NCI-H2227 (cell line): Measurements from ENCODE around the gene FKBP10.
"Not testable (repeated sequence)": the region's sequence is repeated elsewhere in the genome, so short reads cannot be mapped to it uniquely, and the experiment has no call there.

Experiments used
- DNase-seq: peaks from one replicate; lab custom pipeline; 2025; ENCODE audit not compliant: unreplicated experiment; lab: John Stamatoyannopoulos, UW

The FKBP10 gene

GRCh38 chr17:41837761-41838538 is 25.1 kb downstream of the FKBP10 start, which contains the start of gene KLHL10:
KLHL10 (plus strand) TSS chr17:41837825; CDS start chr17:41837933, 108 bp downstream.
- DNase-seq = no peak

DNA sequence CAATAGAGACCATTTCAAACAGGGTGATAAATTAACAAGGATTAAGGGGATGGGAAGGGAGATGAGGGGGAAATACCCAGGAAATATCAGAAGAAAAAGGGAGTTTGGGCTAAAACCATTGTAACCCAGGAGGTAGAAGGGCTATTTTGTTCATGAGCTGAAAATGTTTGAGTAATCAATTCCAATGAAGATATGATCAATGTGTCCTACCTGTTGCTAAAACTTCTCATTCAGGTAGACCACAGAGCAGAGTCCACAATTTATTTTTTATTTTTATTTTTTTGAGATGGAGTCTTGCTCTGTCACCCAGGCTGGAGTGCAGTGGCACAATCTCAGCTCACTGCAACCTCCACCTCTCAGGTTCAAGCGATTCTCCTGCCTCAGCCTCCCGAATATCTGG is 26.6 kb downstream of the FKBP10 start:
- not testable (repeated sequence) for DNase-seq

DNA sequence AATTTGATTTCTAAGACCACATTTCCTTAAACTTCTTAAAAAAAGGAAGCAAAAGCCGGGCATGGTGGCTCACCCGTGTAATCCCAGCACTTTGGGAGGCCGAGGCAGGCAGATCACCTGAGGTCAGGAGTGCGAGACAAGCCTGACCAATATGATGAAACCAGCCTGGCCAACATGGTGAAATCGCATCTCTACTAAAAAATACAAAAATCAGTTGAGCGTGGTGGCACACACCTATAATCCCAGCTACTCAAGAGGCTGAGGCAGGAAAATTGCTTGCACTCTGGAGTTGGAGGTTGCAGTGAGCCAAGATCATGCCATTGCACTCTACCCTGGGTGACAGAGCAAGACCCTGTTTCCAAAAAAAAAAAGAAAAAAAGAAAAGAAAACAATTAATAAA is 28.0 kb downstream of the FKBP10 start:
- not testable (repeated sequence) for DNase-seq

- DNase-seq = no peak
Measured at GRCh38 chr17:41844971-41845370, 32.2 kb downstream of the FKBP10 start.

- DNase-seq = no peak
Measured at GRCh38 chr17:41848788-41849187, 36.0 kb downstream of the FKBP10 start.

- DNase-seq = no peak
Measured at GRCh38 chr17:41849251-41849990, 36.6 kb downstream of the FKBP10 start.

DNA sequence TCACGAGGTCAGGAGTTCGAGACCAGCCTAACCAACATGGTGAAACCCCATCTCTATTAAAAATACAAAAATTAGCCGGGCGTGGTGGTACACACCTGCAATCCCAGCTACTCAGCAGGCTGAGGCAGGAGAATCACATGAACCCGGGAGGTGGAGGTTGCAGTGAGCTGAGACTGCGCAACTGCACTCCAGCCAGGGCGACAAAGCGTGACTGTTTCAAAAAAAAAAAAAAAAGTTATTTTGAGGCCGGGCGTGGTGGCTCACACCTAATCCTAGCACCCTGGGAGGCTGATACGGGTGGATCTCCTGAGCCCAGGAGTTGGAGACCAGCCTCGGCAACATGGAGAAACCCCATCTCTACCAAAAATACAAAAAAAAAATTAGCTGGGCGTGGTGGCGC is 38.6 kb downstream of the FKBP10 start:
- DNase-seq = not testable (repeated sequence)

- DNase-seq = peak; percentile 78
Measured at GRCh38 chr17:41860254-41860931, 47.6 kb downstream of the FKBP10 start.

DNA sequence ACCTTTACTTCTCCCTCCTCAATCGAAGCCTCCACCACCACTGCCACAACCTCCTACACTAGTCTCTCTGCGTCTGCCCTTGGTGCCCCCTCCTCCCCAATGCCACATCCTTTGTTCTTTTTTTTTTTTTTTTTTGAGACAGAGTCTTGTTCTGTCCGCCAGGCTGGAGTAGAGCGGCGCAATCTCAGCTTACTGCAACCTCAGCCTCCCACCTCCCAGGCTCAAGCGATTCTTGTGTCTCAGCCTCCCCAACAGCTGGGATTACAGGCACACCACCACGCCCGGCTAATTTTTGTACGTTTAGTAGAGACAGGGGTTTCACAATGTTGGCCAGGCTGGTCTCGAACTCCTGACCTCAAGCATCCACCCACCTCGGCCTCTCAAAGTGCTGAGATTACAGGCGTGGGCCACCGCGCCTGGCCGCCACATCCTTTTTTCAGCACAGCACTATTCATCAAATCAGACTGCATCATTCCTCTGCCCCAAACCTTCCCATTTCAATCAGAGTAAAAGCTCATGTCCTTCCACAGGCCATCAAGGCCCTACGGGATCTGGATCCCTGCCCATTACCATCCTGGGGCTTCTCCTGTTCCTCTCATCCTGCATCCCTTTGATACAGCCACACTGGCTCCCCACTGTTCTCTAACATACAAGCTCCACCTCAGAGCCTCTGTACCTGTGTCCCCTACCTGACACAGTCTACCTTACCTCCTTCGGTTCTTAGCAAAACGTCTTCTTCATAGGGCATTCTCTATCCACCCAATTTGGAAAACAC is 50.5 kb downstream of the FKBP10 start:
- DNase-seq = peak; percentile 21

DNA sequence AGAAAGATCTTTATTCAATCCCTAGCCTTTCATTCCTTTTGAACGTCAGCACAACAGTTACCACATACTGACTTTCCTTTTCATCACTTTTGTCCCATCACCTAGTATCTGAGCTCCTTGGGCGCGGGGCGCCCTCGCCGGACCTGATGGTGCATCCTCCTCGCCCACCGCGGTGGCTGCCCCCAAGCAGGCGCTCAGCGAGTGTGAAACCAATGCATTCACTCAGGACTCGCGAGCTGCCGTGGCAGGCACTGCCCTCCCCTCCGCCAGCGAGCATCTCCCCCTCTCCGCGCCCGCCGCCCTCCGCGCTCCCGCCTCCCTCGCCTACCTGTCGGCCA is 51.7 kb downstream of the FKBP10 start:
- DNase-seq = no peak

GRCh38 chr17:41864836-41865595 is 52.2 kb downstream of the FKBP10 start, which contains the start of gene KLHL11:
KLHL11 (minus strand) TSS chr17:41865423; CDS start chr17:41865370, 53 bp downstream.
- peak; percentile 94 for DNase-seq

DNA sequence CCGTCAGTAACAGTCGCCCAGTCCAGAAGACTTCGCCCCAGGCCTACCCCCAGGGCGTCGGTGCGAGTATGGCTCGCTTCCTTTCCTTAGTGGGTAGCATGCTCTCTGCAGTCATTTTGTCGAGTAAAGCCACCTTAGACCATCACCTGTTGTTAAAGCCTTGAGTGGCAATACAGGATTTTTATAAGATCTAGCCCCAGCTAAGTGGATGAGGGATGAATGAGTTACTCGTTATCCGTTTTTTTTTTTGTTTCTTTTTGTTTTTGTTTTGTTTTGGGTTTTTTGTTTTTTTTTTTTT is 52.7 kb downstream of the FKBP10 start:
- no peak for DNase-seq

- no peak for DNase-seq
Measured at GRCh38 chr17:41868568-41868967, 55.8 kb downstream of the FKBP10 start.

DNA sequence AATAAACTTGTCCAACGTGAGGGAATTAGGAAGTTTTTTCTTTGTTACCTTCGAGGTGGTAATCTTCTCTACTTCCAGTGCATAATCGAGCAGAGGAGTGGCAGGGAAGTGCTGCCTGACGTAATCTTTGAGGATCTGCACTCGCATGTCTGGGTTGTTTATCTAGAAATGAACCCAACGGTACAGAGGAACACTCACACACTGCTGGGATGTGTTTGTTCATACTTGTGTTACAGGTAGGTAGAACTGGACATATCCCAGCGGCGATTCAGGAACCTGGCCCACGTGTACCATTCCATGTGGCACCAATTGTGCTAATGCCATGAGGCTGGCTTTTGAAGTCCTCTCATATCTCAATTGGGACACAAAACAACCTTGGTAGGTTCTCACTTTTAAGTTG is 56.6 kb downstream of the FKBP10 start:
- no peak for DNase-seq

DNA sequence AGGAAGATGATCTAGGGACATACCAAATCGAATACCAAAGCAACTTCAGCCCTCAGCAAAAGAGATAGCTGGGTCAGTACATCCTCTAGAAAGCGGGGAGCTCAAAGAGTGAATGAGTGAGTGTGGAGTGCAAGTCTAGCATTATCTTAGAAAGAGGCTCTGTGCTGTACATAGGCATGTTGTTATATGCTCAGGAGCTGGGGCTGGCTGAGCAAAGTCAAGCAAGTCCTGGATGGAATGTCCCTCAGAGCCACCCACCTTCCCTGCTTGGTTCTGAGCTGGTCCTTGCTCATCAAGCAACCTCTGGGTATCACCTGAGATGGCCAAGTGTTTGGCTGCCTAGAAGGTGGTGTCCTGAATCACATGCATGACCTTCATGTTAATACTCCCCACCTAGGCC is 57.3 kb downstream of the FKBP10 start:
- no peak for DNase-seq

DNA sequence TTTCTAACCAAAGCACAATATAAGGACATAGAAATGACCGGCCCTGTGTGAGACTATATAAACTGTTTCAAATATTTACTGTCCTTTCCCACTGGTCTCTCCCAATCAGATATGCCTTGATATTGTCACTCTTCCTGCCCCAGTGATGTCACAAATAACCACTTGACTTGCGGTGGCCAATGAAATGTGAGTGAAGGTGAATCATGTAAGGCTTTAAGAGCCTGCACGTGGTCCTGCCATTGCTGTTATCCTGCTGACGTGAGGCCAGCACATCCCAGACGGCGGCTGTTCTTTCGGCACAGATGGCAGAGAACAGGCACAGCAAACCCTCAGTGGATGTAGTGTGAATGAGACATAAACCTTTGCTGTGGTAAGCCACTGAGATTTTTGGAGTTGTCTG is 57.8 kb downstream of the FKBP10 start:
- DNase-seq = no peak

GRCh38 chr17:41871789-41872188 is 59.0 kb downstream of the FKBP10 start:
- no peak for DNase-seq
